GM18511 (cell line): ENCODE results near the gene CMC2.

ENCODE experiments used
- ATAC-seq: cut with Tn5 transposase; IDR thresholded peaks from one replicate; pipeline ENCODE4 v1.9.1; 2021; ENCODE audit warnings: mild to moderate bottlenecking, moderate library complexity; ENCODE audit not compliant: unreplicated experiment

CMC2 gene

GRCh38 chr16:80938004-80938878 is 68.4 kb downstream of the CMC2 start:
- no peak for ATAC-seq

- no peak for ATAC-seq
These were observed 70.3 kb downstream of the CMC2 start for GRCh38 chr16:80936410-80936809.

- ATAC-seq = no peak
These were observed 71.0 kb downstream of the CMC2 start for GRCh38 chr16:80935691-80936090.

- ATAC-seq = no peak
These were observed 74.0 kb downstream of the CMC2 start for GRCh38 chr16:80932708-80933095.

- ATAC-seq = peak; percentile 45
These were observed 74.6 kb downstream of the CMC2 start for GRCh38 chr16:80931801-80932707.

- ATAC-seq = peak; percentile 65
These were observed 82.2 kb downstream of the CMC2 start for GRCh38 chr16:80924372-80924978.

GRCh38 chr16:80923356-80923755 is 83.3 kb downstream of the CMC2 start:
- ATAC-seq = no peak
